Loucy (cell line): Measurements from ENCODE around the gene WFIKKN1.

Source experiments
- CTCF ChIP-seq: fragments of 200-600 bp; sonication (generic); conservative IDR thresholded peaks from 2 replicates; pipeline ENCODE4 v1.5.1; 2014; ENCODE audit warnings: mild to moderate bottlenecking, antibody characterized with exemption, low read length
- EZH2phosphoT487 ChIP-seq: fragments of 200-600 bp; IDR thresholded peaks from 2 replicates; pipeline ENCODE4 v1.6.1; 2018; ENCODE audit warnings: antibody characterized with exemption, mild to moderate bottlenecking, moderate library complexity, borderline replicate concordance

- no peak for TF ChIP-seq EZH2phosphoT487
- no peak for TF ChIP-seq CTCF
Observed at GRCh38 chr16:593807-594206, 37.0 kb upstream of the WFIKKN1 start.
